Suprapubic skin (tissue), 4 donors: ENCODE results near the gene SNTA1. TPM values are rescaled to one million over a fixed set of nuclear protein-coding genes. Genes with fewer than 3 reads are reported as not detected.

Experiments used
- DNase-seq, 2 donors: peaks; one replicate each; pipeline ENCODE4 v3.0.0-alpha.2; 2019; ENCODE audit warnings: low spot score in 2 of 2
- H3K27ac ChIP-seq: fragments of 200-600 bp; sonication (generic); one replicate; pipeline ENCODE4 v1.5.1; 2019
- H3K27me3 ChIP-seq: fragments of 200-600 bp; sonication (generic); one replicate; pipeline ENCODE4 v1.5.1; 2019
- H3K36me3 ChIP-seq: fragments of 200-600 bp; sonication (generic); one replicate; pipeline ENCODE4 v1.5.1; 2019
- H3K4me1 ChIP-seq: fragments of 200-600 bp; sonication (generic); one replicate; pipeline ENCODE4 v1.5.1; 2019
- H3K4me3 ChIP-seq: fragments of 200-600 bp; sonication (generic); one replicate; pipeline ENCODE4 v1.5.1; 2019; ENCODE audit warnings: mild to moderate bottlenecking
- H3K9me3 ChIP-seq: fragments of 200-600 bp; sonication (generic); one replicate; pipeline ENCODE4 v1.5.1; 2019
- EP300 ChIP-seq: sonication (generic); formaldehyde crosslinking; IDR thresholded peaks from one replicate; pipeline ENCODE4 v1.6.1; 2017; ENCODE audit warnings: antibody characterized with exemption
- POLR2A ChIP-seq, 2 donors: fragments of 450-650 bp; IDR thresholded peaks; one replicate each; pipeline ENCODE4 v1.6.1; 2017; ENCODE audit warnings: antibody characterized with exemption in 2 of 2, mild to moderate bottlenecking in 2 of 2, moderate library complexity in 2 of 2
- POLR2AphosphoS5 ChIP-seq, 3 donors: sonication (generic); formaldehyde crosslinking; IDR thresholded peaks; one replicate each; pipeline ENCODE4 v1.6.1; 2017; ENCODE audit warnings: antibody characterized with exemption in 3 of 3
- WGBS: methylation state at CpG from one replicate; pipeline ENCODE4 v1.1.5; 2018; 5-methylcytosine and 5-hydroxymethylcytosine counted together
- total RNA-seq, 4 donors: library from RNA; depleted of rRNA; stranded (reverse); fragments of >200 nt; gene quantifications; one replicate each; pipeline ENCODE4 v1.1.0, GENCODE V29; 2016
- TF ChIP-seq, protein P1 (sequence below), 2 donors: fragments of 200-600 bp in 1 of 2; fragments of 450-650 bp in 1 of 2; sonication (generic) in 1 of 2; IDR thresholded peaks; one replicate each; pipeline ENCODE4 v1.5.1; 2016 to 2019; ENCODE audit warnings: antibody characterized with exemption in 2 of 2, mild to moderate bottlenecking in 1 of 2, moderate library complexity in 1 of 2

The SNTA1 gene
- total RNA-seq, 4 donors from 2014 or later, result 8.1 to 20.0 (median 14.1) TPM

DNA sequence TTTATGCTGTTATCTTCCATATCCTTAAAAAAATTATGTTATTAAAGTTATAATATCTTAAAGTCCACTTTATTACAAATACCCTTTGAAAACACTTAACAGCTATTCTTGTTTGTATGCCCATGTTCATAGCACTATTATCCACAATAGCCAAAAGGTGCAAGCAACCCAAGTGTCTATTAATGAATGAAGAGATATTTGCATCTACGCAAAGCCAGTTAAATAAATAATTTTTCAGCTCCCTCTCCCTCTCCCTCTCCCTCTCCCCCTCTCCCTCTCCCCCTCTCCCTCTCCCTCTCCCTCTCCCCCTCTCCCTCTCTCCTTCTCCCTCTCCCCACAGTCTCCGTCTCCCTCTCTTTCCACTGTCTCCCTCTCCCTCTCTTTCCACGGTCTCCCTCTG lies 55.3 kb downstream of the SNTA1 start:
- Histone ChIP-seq H3K9me3 (no peaks in the 10 kb centered on the region), H3K27ac (no peak overlapping the region), H3K36me3 (peaks cover 81% of the 10 kb centered on the region), H3K4me3 (no peak overlapping the region), H3K4me1 (no peaks in the 10 kb centered on the region), H3K27me3 (no peaks in the 10 kb centered on the region)
- TF ChIP-seq, protein P1, sequence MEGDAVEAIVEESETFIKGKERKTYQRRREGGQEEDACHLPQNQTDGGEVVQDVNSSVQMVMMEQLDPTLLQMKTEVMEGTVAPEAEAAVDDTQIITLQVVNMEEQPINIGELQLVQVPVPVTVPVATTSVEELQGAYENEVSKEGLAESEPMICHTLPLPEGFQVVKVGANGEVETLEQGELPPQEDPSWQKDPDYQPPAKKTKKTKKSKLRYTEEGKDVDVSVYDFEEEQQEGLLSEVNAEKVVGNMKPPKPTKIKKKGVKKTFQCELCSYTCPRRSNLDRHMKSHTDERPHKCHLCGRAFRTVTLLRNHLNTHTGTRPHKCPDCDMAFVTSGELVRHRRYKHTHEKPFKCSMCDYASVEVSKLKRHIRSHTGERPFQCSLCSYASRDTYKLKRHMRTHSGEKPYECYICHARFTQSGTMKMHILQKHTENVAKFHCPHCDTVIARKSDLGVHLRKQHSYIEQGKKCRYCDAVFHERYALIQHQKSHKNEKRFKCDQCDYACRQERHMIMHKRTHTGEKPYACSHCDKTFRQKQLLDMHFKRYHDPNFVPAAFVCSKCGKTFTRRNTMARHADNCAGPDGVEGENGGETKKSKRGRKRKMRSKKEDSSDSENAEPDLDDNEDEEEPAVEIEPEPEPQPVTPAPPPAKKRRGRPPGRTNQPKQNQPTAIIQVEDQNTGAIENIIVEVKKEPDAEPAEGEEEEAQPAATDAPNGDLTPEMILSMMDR (IDR thresholded peaks at IDR 0.05), result no peak
- no peak for TF ChIP-seq POLR2AphosphoS5 (IDR thresholded peaks at IDR 0.05)
- no peak for TF ChIP-seq POLR2A (IDR thresholded peaks at IDR 0.05)
- 92% methylated on average over 3 of the region's 3 CpGs for WGBS
- DNase-seq, result no peak

DNA sequence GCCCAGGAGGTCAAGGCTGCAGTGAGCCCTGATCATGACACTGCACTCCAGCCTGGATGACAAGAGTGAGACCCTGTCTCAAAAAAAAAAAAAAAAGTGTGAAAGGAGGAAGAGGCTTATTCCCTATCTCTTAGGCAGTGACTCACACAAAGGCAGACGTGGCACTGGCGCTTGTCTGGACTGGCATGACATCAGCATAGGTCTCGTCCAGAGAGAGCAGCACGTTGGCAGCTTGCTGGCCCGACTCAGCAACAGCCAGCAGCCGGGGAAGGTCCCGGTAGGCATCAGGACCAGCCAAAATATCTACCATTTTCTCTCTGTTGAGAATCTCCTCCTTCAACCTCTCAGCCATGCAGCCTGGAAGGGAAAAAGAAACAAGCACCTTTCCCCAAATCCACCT lies 56.4 kb downstream of the SNTA1 start:
- WGBS, result 52% methylated on average over 7 of the region's 7 CpGs
- DNase-seq, result no peak
- no peaks in the 10 kb centered on the region for H3K27me3 ChIP-seq
- no peaks in the 10 kb centered on the region for H3K9me3 ChIP-seq
- H3K4me3 ChIP-seq, result no peak overlapping the region
- no peak overlapping the region for H3K27ac ChIP-seq
- no peaks in the 10 kb centered on the region for H3K4me1 ChIP-seq
- TF ChIP-seq POLR2A (IDR thresholded peaks at IDR 0.05) (no peak), EP300 (no peak), POLR2AphosphoS5 (IDR thresholded peaks at IDR 0.05) (no peak)
- TF ChIP-seq, protein P1 (IDR thresholded peaks at IDR 0.05), result no peak
- H3K36me3 ChIP-seq, result peaks cover 83% of the 10 kb centered on the region

DNA sequence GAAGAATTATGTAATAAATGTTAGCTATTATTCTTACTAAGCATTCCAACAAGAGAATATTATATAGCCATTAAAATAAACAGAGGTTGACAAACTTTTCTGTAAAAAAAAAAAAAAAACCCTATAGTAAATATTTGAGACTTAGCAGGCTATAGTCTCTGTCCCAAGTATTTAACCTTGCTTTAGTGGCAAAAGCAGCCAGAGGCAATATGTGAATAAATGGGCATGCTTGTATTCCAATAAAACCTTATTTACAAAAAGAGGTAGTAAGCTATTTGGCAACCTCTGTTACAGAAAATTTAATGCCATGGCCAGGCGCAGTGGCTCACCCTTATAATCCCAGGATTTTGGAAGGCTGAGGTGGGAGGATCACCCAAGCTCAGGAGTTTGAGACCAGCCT lies 56.9 kb downstream of the SNTA1 start:
- H3K4me3 ChIP-seq, result no peak overlapping the region
- no peak for DNase-seq
- peaks cover 83% of the 10 kb centered on the region for H3K36me3 ChIP-seq
- H3K27ac ChIP-seq, result no peak overlapping the region
- H3K9me3 ChIP-seq, result no peaks in the 10 kb centered on the region
- whole genome bisulfite sequencing, result 100% methylated on average over 1 of the region's 1 CpG
- no peaks in the 10 kb centered on the region for H3K4me1 ChIP-seq
- no peak for TF ChIP-seq POLR2AphosphoS5 (IDR thresholded peaks at IDR 0.05)
- no peak for TF ChIP-seq POLR2A (IDR thresholded peaks at IDR 0.05)
- TF ChIP-seq, protein P1 (IDR thresholded peaks at IDR 0.05), result no peak
- no peak for TF ChIP-seq EP300
- no peaks in the 10 kb centered on the region for H3K27me3 ChIP-seq

DNA sequence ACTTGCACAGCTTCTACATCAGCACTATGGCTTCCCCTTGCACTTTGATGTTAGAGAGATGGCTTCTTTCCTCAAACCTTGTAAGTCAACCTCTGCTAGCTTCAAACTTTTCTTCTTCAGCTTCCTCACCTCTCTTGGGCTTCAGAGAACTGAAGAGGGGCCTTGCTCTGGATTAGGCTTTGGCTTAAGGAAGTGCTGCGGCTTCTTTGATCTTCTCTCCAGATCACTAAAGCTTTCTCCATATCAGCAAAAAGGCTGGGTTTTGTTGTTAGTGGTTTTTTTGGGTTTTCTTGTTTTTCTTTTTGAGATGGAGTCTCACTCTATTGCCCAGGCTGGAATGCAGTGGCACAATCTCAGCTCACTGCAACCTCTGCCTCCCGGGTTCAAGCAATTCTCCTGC lies 66.2 kb downstream of the SNTA1 start:
- H3K27me3 ChIP-seq, result no peaks in the 10 kb centered on the region
- no peak overlapping the region for H3K27ac ChIP-seq
- WGBS, result 95% methylated on average over 2 of the region's 2 CpGs
- DNase-seq, result no peak
- peaks cover 72% of the 10 kb centered on the region for H3K36me3 ChIP-seq
- no peak overlapping the region for H3K4me3 ChIP-seq
- H3K9me3 ChIP-seq, result no peaks in the 10 kb centered on the region
- no peak for TF ChIP-seq EP300
- TF ChIP-seq, protein P1 (IDR thresholded peaks at IDR 0.05), result no peak
- no peak for TF ChIP-seq POLR2AphosphoS5 (IDR thresholded peaks at IDR 0.05)
- TF ChIP-seq POLR2A (IDR thresholded peaks at IDR 0.05), result no peak
- no peaks in the 10 kb centered on the region for H3K4me1 ChIP-seq

DNA sequence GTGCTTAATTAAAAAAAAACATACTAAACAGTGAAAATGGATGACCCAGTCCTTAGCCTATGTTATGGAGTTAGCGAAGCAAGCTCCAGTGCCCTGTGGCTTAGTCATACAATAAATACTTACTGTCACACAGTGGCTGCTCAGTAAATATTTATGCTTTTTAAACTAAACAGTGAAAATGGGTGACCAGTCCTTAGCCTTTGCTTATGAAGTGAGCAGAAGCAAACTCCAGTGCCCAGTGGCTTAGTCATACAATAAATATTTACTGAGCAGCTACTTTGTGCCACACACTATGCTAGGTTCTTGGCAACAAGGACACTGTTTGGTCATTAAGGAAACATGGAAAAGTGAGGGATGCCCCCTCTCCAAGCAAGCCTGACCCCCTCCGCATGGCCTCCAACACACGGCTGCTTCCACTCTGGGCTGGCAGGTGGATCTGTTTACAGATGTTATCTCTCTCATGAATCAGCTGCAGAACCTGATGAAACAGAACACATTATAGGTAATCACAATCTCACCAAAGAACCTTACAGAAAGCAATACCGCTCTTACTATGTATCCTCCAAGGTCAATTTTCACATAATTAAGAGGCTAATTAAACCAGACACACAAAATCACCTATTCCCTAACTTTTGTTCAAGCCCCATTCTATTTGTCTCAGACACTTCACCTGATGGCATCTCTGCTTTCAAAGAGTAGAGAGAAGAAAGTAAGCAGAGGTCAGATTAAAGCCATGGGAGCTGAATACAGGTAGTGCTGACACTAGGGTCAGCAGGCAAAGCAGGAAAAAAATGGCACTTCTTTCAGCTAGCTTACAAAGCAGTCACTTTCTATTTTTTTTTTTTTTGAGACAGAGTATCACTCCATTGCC lies 69.6 kb downstream of the SNTA1 start:
- Histone ChIP-seq H3K27ac (no peak overlapping the region), H3K4me1 (no peaks in the 10 kb centered on the region), H3K36me3 (peaks cover 79% of the 10 kb centered on the region)

More for the DNA sequence above, 69.6 kb downstream of the SNTA1 start:
- no peak for DNase-seq
- 90% methylated on average over 4 of the region's 4 CpGs for WGBS
- TF ChIP-seq EP300 (no peak), POLR2AphosphoS5 (IDR thresholded peaks at IDR 0.05) (no peak), POLR2A (IDR thresholded peaks at IDR 0.05) (no peak)
- TF ChIP-seq, protein P1 (IDR thresholded peaks at IDR 0.05), result no peak
- Histone ChIP-seq H3K4me3 (no peak overlapping the region), H3K27me3 (no peaks in the 10 kb centered on the region), H3K9me3 (no peaks in the 10 kb centered on the region)
